DND-41 (cell line): ENCODE results near the gene DIPK2A.

Experiments
- CTCF ChIP-seq: IDR thresholded peaks from 2 replicates; pipeline ENCODE4 v1.5.1; 2012; ENCODE audit warnings: borderline replicate concordance, low read length, moderate library complexity, mild to moderate bottlenecking; ENCODE audit not compliant: poor library complexity, severe bottlenecking; ENCODE audit errors: extremely low read depth
- EZH2 ChIP-seq: IDR thresholded peaks from 3 replicates; pipeline ENCODE4 v1.6.1; 2012; ENCODE audit warnings: borderline replicate concordance, low read depth, mild to moderate bottlenecking, moderate library complexity, low read length, inconsistent platforms; ENCODE audit not compliant: severe bottlenecking

GRCh38 chr3:144003051-144003450 is 31.4 kb downstream of the DIPK2A start:
- TF ChIP-seq CTCF (no peak), EZH2 (no peak)
